Thyroid gland (tissue), 4 donors: ENCODE results near the gene NUFIP1.

Experiments
- POLR2A ChIP-seq, 2 donors: fragments of 450-650 bp; IDR thresholded peaks; one replicate each; pipeline ENCODE4 v1.6.1; 2017; ENCODE audit warnings: antibody characterized with exemption in 2 of 2, mild to moderate bottlenecking in 2 of 2, moderate library complexity in 1 of 2
- TF ChIP-seq, protein P1 (sequence below), 6 experiments: fragments of 200-600 bp in 3 of 6; fragments of 450-650 bp in 3 of 6; sonication (generic) in 3 of 6; IDR thresholded peaks; one replicate each; pipeline ENCODE4 v1.5.1; 2016 to 2019; ENCODE audit warnings: antibody characterized with exemption in 6 of 6, mild to moderate bottlenecking in 2 of 6, inconsistent platforms in 1 of 6, moderate library complexity in 1 of 6

DNA sequence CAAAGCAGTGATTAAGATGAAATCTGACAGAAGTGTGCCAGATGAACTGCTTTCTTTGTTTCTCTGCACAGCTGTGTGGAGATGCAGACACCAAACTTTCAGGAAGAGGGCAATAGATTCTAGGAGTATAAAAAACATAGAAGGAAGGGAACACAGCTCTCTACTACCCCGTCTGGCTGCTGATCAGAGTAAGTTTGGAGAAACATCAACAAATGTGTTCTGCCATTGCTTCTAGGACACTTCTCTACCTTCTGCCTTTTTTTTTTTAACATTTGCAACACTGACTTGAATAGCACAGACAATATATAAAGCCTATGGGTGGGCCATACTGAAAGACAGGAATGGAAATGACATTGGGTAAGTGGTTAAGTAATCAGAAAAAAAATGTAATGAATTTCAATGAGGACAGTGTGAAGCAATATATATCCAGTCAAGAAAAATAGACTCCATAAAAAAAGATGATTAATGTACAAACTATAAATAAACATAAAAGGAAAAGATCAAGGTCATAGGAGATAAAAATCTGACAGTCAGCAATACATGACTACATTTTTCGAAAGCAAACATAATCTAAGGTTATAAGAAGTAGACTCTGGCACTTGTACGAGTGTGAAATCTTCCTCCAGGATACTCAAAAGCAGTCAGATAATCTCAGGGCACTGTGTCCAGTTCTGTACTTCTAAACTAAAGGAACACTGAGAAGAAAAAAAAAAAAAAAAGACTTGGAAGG lies 21.4 kb downstream of the NUFIP1 start:
- TF ChIP-seq, protein P1, sequence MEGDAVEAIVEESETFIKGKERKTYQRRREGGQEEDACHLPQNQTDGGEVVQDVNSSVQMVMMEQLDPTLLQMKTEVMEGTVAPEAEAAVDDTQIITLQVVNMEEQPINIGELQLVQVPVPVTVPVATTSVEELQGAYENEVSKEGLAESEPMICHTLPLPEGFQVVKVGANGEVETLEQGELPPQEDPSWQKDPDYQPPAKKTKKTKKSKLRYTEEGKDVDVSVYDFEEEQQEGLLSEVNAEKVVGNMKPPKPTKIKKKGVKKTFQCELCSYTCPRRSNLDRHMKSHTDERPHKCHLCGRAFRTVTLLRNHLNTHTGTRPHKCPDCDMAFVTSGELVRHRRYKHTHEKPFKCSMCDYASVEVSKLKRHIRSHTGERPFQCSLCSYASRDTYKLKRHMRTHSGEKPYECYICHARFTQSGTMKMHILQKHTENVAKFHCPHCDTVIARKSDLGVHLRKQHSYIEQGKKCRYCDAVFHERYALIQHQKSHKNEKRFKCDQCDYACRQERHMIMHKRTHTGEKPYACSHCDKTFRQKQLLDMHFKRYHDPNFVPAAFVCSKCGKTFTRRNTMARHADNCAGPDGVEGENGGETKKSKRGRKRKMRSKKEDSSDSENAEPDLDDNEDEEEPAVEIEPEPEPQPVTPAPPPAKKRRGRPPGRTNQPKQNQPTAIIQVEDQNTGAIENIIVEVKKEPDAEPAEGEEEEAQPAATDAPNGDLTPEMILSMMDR (IDR thresholded peaks at IDR 0.05) = no peak
- no peak for TF ChIP-seq POLR2A (IDR thresholded peaks at IDR 0.05)
